ENCODE results near the gene SMC1B. TPM values are rescaled to one million over a fixed set of nuclear protein-coding genes. Genes with fewer than 3 reads are reported as not detected.

SMC1B gene
- polyA plus RNA-seq, 3 donors, result not detected

- peak overlapping the region in 5 of 7 donors; percentile 24 to 80 (median 71) for H3K27ac Mint-ChIP-seq
- no peak overlapping the region for H3K27ac ChIP-seq (ENCODE audit: low read depth in 1 of 2, low read length in 2 of 2)
- DNase-seq, result no peak
- H3K9ac ChIP-seq (ENCODE audit: insufficient read depth, low read length, poor library complexity, severe bottlenecking), result no peak overlapping the region
- no peak overlapping the region for H2AFZ ChIP-seq (ENCODE audit: insufficient read depth, low read depth, low read length, poor library complexity, severe bottlenecking)
- H3K9me3 Mint-ChIP-seq, result peaks cover 0 to 3% (median 0%) of the 10 kb centered on the region in 7 donors
- H3K27me3 Mint-ChIP-seq (ENCODE audit: low read depth in 3 of 3), result peaks cover 0 to 6% (median 0%) of the 10 kb centered on the region in 3 donors
- no peak overlapping the region for H3K4me2 ChIP-seq (replicated peaks; ENCODE audit: extremely low read depth, low read length, poor library complexity, severe bottlenecking)
- no peak for TF ChIP-seq CTCF (IDR thresholded peaks at IDR 0.05)
- H3K4me1 Mint-ChIP-seq, result peaks cover 45% of the 10 kb centered on the region
- H3K4me3 ChIP-seq (replicated peaks in 1 of 3; ENCODE audit: low read depth in 2 of 3, low read length in 3 of 3), result no peak overlapping the region
- no peaks in the 10 kb centered on the region for H3K79me2 ChIP-seq (ENCODE audit: insufficient read depth, low read length)
- no peaks in the 10 kb centered on the region for H3K36me3 ChIP-seq (replicated peaks in 1 of 2; ENCODE audit: control insufficient read depth in 1 of 2, insufficient read depth in 2 of 2, low read length in 2 of 2)
- peaks cover 41% of the 10 kb centered on the region in 2 donors for H3K4me1 ChIP-seq (ENCODE audit: control insufficient read depth in 1 of 2, insufficient read depth in 2 of 2, low read length in 2 of 2)
- no peaks in the 10 kb centered on the region for H3K9me3 ChIP-seq (replicated peaks in 1 of 2; ENCODE audit: control insufficient read depth in 1 of 2, insufficient read depth in 1 of 2, low read length in 2 of 2)
- H3K4me3 Mint-ChIP-seq, result no peak overlapping the region
- no peaks in the 10 kb centered on the region for H3K27me3 ChIP-seq (ENCODE audit: control insufficient read depth in 2 of 2, insufficient read depth in 2 of 2, low read length in 2 of 2)
- no peaks in the 10 kb centered on the region for H4K20me1 ChIP-seq (ENCODE audit: insufficient read depth, low read length)
- WGBS (ENCODE audit: insufficient coverage), result 97% methylated on average over 2 of the region's 2 CpGs
- H3K36me3 Mint-ChIP-seq, result peaks cover 12 to 18% of the 10 kb centered on the region in 2 donors
- intact Hi-C loops (cut with micrococcal nuclease), result loop anchor here in 1 of 2 donors (5.0 kb wide), 1 partner anchor 153 kb away; no protein-coding TSS in a partner anchor
Observed at GRCh38 chr22:45420539-45420938, 7.1 kb upstream of the SMC1B start.

GRCh38 chr22:45420011-45420410 lies 6.6 kb upstream of the SMC1B start:
- H3K36me3 Mint-ChIP-seq, result peaks cover 12 to 18% of the 10 kb centered on the region in 2 donors
- Histone ChIP-seq H3K9me3 (replicated peaks in 1 of 2; ENCODE audit: control insufficient read depth in 1 of 2, insufficient read depth in 1 of 2, low read length in 2 of 2) (no peaks in the 10 kb centered on the region), H3K4me1 (ENCODE audit: control insufficient read depth in 1 of 2, insufficient read depth in 2 of 2, low read length in 2 of 2) (peaks cover 36% of the 10 kb centered on the region in 2 donors), H3K79me2 (ENCODE audit: insufficient read depth, low read length) (no peaks in the 10 kb centered on the region), H2AFZ (ENCODE audit: insufficient read depth, low read depth, low read length, poor library complexity, severe bottlenecking) (no peak overlapping the region), H3K27ac (ENCODE audit: low read depth in 1 of 2, low read length in 2 of 2) (no peak overlapping the region), H3K4me2 (replicated peaks; ENCODE audit: extremely low read depth, low read length, poor library complexity, severe bottlenecking) (no peak overlapping the region), H3K4me3 (replicated peaks in 1 of 3; ENCODE audit: low read depth in 2 of 3, low read length in 3 of 3) (no peak overlapping the region), H4K20me1 (ENCODE audit: insufficient read depth, low read length) (no peaks in the 10 kb centered on the region), H3K9ac (ENCODE audit: insufficient read depth, low read length, poor library complexity, severe bottlenecking) (no peak overlapping the region), H3K27me3 (ENCODE audit: control insufficient read depth in 2 of 2, insufficient read depth in 2 of 2, low read length in 2 of 2) (no peaks in the 10 kb centered on the region), H3K36me3 (replicated peaks in 1 of 2; ENCODE audit: control insufficient read depth in 1 of 2, insufficient read depth in 2 of 2, low read length in 2 of 2) (no peaks in the 10 kb centered on the region)
- 100% methylated on average over 4 of the region's 4 CpGs for WGBS (ENCODE audit: insufficient coverage)
- DNase-seq, result no peak
- peaks cover 0 to 3% (median 0%) of the 10 kb centered on the region in 7 donors for H3K9me3 Mint-ChIP-seq
- H3K4me1 Mint-ChIP-seq, result peaks cover 40% of the 10 kb centered on the region
- peak overlapping the region in 3 of 7 donors; percentile 24 to 74 (median 61) for H3K27ac Mint-ChIP-seq
- no peak for TF ChIP-seq CTCF (IDR thresholded peaks at IDR 0.05)
- peaks cover 0 to 6% (median 0%) of the 10 kb centered on the region in 3 donors for H3K27me3 Mint-ChIP-seq (ENCODE audit: low read depth in 3 of 3)
- intact Hi-C loops (cut with micrococcal nuclease), result loop anchor here in 1 of 2 donors (5.0 kb wide), 1 partner anchor 153 kb away; no protein-coding TSS in a partner anchor
- no peak overlapping the region for H3K4me3 Mint-ChIP-seq

Data from CD14-positive monocyte (primary cell).